NCI-H82 treated with DMSO at 0.1 percent for 48 hours (cell line): Measurements from ENCODE around the gene MTUS2.

Experiments used
- DNase-seq: peaks from one replicate; lab custom pipeline; 2025; ENCODE audit not compliant: unreplicated experiment; lab: John Stamatoyannopoulos, UW

MTUS2 gene

DNA sequence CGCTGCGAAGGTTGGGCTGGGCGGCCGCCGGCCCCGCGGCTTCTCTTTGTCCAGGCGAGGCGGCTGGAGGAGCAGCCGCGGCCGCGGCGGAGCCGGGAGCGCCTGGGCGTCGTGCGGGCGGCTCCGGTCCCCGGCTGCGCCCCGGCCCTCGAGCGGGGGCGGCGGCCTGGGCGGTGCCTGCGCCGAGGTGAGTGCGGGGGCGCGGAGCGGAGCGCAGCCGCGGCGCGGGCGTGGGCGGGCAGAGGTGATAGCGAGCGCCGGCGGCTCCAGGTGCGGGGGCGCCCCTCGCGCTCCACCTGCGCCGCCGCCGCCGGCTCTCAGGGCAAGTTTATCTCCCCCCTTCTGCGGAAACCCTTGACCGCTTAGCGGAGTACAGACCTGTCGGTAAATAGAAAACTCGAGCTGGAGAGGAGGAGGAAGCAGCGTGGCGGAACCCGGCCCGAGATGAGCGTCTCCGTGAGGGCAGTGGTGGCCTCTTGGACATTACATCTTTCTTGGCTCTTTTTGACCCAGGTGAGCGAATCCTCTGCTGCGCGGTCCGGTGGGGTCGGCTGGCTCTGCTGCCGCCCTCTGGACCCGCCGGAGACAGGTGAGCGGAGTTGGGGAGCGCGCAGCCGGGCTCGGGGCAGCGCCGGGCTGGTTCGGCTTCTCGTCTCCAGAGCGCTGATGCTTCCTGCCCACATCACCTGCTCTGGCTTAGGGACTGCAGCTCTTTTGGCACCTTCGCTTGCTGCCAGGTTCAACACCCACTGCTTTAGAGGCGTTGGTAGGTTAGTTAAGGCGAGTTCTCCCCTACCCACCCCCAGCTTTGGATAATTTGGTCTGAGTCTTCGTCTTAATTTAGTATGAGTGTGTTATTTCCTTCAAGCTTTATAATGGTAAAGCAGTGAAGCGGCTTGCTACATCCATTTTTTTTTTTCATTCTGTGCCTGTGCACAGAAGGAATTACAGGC is at the start of gene MTUS2:
MTUS2 (plus strand) TSS at position 241 of the 953 bp plus-strand sequence.
- DNase-seq: no peak

DNA sequence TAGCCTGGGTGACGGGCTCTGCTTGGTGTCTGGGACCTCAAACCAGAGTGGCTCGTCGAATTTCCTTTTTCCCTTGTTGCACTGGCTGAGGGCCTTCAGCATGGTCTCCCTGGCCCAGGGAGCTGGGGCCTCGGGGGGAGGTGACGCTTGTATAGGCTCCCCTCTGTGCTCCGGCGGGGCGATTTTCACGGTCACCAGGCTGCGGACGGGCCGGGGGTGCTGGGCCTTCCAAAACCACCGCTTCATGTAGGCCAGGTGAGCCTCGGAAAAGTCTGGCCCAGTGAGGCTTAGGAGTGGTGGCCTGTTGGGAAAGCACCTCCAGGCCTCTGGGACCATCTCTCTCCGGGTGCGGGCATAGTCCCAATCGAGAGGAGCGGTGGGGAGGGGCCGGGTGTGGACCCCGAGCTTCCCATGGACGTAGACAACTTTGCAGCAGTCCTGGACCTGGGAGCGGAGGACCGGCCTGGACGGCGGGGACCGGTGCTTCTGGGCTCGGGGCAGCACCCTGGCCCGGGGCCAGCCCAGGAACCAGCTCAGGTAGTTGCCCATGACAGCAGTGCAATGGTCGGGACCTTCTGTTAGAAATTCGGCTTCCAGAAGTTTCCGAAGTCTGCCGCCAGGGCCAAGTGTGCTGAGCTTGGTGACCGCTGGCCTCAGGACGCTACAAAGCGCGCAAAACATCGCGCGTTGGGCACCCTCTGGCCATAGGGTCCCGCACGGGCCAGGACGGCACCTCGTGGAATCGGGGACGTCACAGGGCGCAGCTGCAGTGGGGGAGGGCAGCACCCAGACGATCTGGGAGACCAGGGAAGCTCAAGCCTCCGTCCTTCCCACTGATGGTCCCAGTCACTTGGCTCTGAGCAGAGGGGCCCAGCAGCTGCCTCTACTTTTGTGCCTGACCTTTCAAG is 41.6 kb upstream of the MTUS2 start:
- no peak for DNase-seq

DNA sequence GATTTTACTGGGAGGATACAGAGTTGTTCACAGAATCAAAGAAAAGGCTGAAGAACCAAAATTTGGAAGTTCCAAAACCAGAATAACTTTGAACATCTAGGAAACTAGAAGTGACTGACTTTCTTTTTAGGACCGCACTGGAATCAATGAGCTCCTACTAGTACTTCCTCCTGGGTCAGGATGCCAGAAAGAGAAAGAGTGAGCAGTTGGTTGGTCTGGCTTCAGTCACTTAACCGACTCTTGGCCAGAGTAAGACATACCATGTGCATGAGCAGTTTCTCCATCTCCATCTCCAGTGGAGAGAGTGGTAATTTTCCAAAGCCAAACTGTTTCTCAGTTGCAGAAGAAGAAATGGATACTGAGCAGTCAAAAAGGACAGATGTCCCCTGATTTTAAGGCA is 27.1 kb upstream of the MTUS2 start:
- DNase-seq: no peak

GRCh38 chr13:28794396-28794795 is 25.7 kb upstream of the MTUS2 start:
- no peak for DNase-seq

- DNase-seq: no peak
Observed at GRCh38 chr13:28796938-28797257, 23.2 kb upstream of the MTUS2 start.

GRCh38 chr13:28805193-28805819 is 14.8 kb upstream of the MTUS2 start:
- DNase-seq: no peak

GRCh38 chr13:28817204-28817603 is 2.9 kb upstream of the MTUS2 start:
- no peak for DNase-seq

- DNase-seq: no peak
Observed at GRCh38 chr13:28819046-28819730, 951 bp upstream of the MTUS2 start.

GRCh38 chr13:28819735-28820098 is 422 bp upstream of the MTUS2 start:
- no peak for DNase-seq

DNA sequence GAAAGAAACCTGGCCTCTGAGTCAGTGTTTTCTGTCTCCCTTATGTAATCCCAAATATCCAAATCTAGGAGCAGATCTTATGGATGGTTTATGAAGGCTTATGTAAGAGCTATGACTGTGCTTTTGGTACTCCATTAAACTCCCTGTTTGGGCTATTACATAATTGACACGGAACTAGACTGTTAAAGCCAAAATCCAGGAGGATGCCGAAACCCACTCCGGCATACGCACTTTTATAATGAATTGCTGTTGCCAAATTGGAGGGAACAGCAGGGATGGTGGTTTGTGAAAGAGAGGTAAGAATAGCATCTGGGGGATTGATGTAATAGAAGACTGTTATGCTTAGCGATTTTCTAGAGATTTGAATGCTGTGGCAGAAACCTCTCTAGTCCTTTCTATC is 2.0 kb downstream of the MTUS2 start:
- no peak for DNase-seq

DNA sequence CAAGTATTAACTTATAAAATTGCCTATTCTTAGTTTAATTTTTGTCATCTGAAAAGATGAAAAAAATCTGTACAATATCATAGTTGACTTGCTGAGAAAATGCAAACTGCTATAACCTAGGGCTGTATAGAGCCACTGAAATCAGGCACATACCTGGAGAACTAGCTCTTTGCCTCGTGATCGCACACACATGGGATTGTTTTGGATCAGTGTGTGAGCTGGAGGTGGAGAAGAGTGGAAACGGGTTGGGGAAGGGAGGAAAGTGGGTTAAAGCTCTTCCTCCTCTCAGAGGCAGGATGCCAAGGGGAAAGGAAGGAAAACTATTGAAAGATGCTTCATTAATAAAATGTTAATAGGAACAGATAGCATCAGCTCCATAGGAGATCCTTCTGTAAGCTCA is 2.7 kb downstream of the MTUS2 start:
- DNase-seq: no peak

GRCh38 chr13:28825379-28825778 is 5.2 kb downstream of the MTUS2 start:
- DNase-seq: no peak

DNA sequence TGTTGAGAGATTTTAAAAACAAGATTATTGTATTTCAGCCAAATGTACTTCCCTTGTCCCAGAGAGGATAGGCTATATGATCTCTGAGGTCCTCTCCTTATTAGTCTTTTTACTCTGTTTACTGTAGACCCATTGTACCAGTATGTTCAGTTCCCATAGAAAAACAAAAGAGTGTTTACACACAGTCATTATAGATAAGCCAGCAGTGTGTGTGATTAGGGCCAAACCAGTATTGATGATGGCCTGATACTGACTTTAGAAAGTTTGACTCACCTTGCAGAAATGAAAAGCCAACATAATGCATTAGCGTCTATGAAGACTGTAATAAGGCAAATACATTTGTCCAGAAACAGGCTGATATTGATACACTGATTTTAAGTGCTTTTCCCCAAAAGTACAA is 6.2 kb downstream of the MTUS2 start:
- DNase-seq: no peak

- no peak for DNase-seq
Observed at GRCh38 chr13:28830580-28830979, 10.4 kb downstream of the MTUS2 start.

DNA sequence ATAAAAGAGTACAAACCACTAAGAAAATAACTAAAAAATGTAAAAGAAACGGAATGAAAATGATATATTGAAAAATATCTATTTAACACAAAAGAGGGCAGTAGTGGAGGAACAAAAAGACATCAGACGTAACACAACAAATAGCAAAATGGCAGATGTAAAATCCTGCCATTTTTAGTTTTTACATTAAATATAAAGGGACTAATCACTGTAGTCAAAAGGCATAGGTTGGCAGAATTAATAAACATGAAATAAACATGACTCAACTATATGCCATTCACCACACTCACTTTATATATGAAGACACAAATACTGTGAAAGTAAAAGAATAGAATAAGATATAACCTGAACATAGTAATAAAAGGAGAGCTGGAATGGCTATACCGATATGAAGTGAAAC is 11.0 kb downstream of the MTUS2 start:
- DNase-seq: no peak

- no peak for DNase-seq
Observed at GRCh38 chr13:28837111-28837510, 17.0 kb downstream of the MTUS2 start.

GRCh38 chr13:28843639-28844038 is 23.5 kb downstream of the MTUS2 start:
- DNase-seq: no peak

DNA sequence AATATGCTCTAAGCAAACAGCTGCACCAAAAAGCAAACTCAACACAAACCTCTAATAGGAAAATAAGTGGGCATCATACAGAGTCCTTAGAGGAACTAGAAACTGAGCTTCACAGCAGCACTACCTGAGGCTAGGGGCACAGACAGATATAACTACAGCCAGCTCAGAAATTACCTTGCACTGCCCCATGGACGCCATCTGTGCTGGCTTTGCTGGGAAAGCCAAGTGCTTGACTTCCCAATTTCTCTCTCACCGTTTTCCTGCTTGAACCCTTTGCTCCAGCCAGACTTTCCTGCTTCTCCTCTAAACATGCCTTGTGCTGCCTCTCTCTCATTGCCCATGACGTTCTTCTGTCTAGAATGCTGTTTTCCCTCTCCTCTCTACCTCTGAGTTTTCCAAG is 29.3 kb downstream of the MTUS2 start:
- no peak for DNase-seq

GRCh38 chr13:28850226-28850625 is 30.1 kb downstream of the MTUS2 start:
- DNase-seq: no peak

DNA sequence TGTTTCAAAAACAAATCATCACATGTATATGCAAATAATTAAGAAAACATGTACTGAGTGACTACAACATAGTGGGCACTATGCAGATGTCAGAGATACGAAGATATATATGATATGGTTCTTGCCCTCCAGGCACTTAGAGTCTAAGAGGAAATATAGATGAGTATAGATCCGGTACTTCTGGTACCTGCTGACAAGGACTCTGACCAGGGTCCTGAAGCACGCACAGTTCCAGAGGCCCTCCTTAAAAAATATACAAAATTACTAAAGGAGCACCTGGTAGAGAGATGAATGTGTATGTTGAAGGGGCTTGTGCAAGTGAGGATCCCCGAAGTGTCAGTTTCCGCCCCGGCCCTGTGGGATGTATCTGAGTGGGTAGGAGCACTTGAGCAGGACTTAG is 31.3 kb downstream of the MTUS2 start:
- DNase-seq: no peak

DNA sequence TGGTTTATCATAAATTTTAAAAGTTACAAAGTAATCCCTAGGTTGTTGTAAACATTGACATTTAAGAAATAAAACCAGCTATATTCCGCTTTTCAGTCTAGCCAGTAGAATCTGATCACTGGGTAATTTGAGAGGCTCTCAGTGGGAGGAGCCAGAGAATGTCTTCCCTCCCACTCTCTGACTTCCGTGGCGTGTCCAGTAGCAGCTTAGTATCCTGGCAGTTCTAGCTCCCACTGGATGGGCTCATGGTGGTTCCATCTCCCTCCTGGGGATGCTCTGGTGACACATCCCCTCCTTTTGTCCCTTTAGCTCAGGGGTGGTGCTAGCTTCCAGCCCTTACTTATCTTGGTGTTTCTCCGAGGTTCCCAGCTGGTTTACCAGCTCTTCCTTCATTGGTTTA is 34.5 kb downstream of the MTUS2 start:
- DNase-seq: no peak
